A673 (cell line): ENCODE results near the gene TMEM167A. TPM values are rescaled to one million over a fixed set of nuclear protein-coding genes. Genes with fewer than 3 reads are reported as not detected.

ENCODE experiments used
- BruUV-seq: library from RNA; stranded (reverse); fragments of 400-500 nt; replicated peaks from 2 replicates; lab custom pipeline; 2021; lab: Mats Ljungman, UMichigan
- CTCF ChIA-PET: fragments of 300-600 bp; sonication (Branson Sonifier 250); formaldehyde crosslinking; loops from one replicate; lab custom pipeline; 2022; ENCODE audit warnings: antibody characterized with exemption; lab: Charles Lee
- POLR2A ChIA-PET: fragments of 300-600 bp; sonication (Branson Sonifier 250); formaldehyde crosslinking; loops from one replicate; lab custom pipeline; 2022; ENCODE audit warnings: antibody characterized with exemption; ENCODE audit not compliant: low non-redundant PET; lab: Charles Lee
- DNase-seq: peaks from one replicate; pipeline ENCODE4 v3.0.0-alpha.2; 2015; ENCODE audit warnings: low spot score
- H3K27ac ChIP-seq: fragments of 200-600 bp; sonication (generic); 2 replicates; pipeline ENCODE4 v1.5.1; 2016; ENCODE audit warnings: mixed run types, low read depth, mild to moderate bottlenecking, mixed read lengths, antibody characterized with exemption, low read length; ENCODE audit not compliant: poor library complexity, severe bottlenecking
- H3K27me3 ChIP-seq: fragments of 200-600 bp; sonication (generic); replicated peaks from 2 replicates; pipeline ENCODE4 v1.6.1; 2017; ENCODE audit warnings: mixed run types, low read depth, mild to moderate bottlenecking, mixed read lengths, antibody characterized with exemption, low read length; ENCODE audit not compliant: insufficient read depth, poor library complexity
- H3K36me3 ChIP-seq: fragments of 200-600 bp; sonication (generic); 2 replicates; pipeline ENCODE4 v1.6.1; 2016; ENCODE audit warnings: mixed run types, mild to moderate bottlenecking, mixed read lengths, antibody characterized with exemption, low read length; ENCODE audit not compliant: insufficient read depth, poor library complexity, severe bottlenecking
- H3K4me1 ChIP-seq: fragments of 200-600 bp; sonication (generic); 2 replicates; pipeline ENCODE4 v1.6.1; 2017; ENCODE audit warnings: mixed run types, mild to moderate bottlenecking, mixed read lengths, antibody characterized with exemption, low read length; ENCODE audit not compliant: insufficient read depth, poor library complexity, severe bottlenecking
- H3K4me3 ChIP-seq: fragments of 200-600 bp; sonication (generic); 2 replicates; pipeline ENCODE4 v1.5.1; 2016; ENCODE audit warnings: low read depth, mixed run types, mild to moderate bottlenecking, mixed read lengths, low read length; ENCODE audit not compliant: poor library complexity, severe bottlenecking
- H3K9me3 ChIP-seq: fragments of 200-600 bp; sonication (generic); 2 replicates; pipeline ENCODE4 v1.6.1; 2016; ENCODE audit warnings: mixed run types, low read depth, mild to moderate bottlenecking, mixed read lengths, antibody characterized with exemption, low read length; ENCODE audit not compliant: poor library complexity, severe bottlenecking
- EZH2 ChIP-seq: fragments of 200-600 bp; sonication (generic); IDR thresholded peaks from 2 replicates; pipeline ENCODE4 v1.6.1; 2017; ENCODE audit warnings: borderline replicate concordance, low read depth, mild to moderate bottlenecking, mixed read lengths, antibody characterized with exemption, low read length; ENCODE audit not compliant: poor library complexity, severe bottlenecking
- intact Hi-C: fragments of 100-400 bp; cut with micrococcal nuclease; formaldehyde crosslinking; loops from one replicate; pipeline ENCODE4 v1.10.0; 2022; ENCODE audit not compliant: unreplicated experiment
- total RNA-seq: library from RNA; stranded (reverse); gene quantifications from 2 replicates; pipeline ENCODE4 v1.2.3, GENCODE V29; 2021
- TF ChIP-seq, protein P1 (sequence below): fragments of 300-800, 200-600 bp; sonication (generic); conservative IDR thresholded peaks from 2 replicates; pipeline ENCODE4 v1.5.1; 2017; ENCODE audit warnings: low read depth, mild to moderate bottlenecking, antibody characterized with exemption, low read length, moderate library complexity, mixed read lengths

The TMEM167A gene
- total RNA-seq, 1 experiment from 2014 or later = 90.5 TPM

DNA sequence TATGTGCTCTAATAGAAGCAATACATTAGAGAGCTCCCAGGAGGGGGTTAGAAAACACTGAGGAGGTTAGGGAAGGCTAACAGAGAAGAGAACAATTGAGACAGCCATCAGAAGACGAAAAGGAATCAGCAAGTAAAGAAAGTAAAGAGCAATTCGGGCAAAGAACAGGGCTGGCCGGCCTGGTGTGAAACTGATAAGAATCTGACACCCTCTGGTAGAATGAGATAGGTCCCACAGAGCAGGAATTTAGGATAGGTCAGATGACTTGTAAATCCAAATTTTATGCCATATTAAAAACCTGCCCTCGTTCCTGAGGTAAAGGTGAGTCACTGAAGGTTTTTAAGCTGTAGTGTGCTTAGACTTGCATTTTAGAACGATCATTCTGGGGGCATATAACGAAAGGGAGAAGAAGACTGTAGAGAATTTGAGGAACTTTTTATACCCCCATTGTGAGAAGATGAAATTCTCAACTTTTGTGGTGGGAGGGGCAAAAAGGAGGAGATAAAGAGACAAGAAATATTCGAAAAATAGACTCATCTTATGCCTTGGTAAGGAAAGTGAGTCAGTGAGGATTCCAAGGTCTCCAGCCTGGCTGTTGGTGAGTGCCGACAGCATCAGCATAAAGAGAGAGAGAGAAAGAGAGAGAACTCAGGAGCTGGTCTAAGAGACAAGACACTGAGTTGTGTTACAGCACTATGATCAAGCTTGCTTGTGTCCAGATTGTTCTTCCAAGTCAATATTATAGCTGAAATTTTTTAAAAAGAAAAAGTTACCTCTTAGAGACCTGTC lies 51.3 kb downstream of the TMEM167A start:
- ChIA-PET POLR2A (no interaction called here), CTCF (no interaction called here)
- Histone ChIP-seq H3K4me3 (no peak overlapping the region), H3K4me1 (no peaks in the 10 kb centered on the region), H3K27me3 (no peaks in the 10 kb centered on the region), H3K36me3 (no peaks in the 10 kb centered on the region), H3K27ac (no peak overlapping the region), H3K9me3 (no peaks in the 10 kb centered on the region)
- DNase-seq = no peak
- intact Hi-C loops = no loop called here
- BruUV-seq = no TSS peak
- TF ChIP-seq EZH2 = no peak
- TF ChIP-seq, protein P1, sequence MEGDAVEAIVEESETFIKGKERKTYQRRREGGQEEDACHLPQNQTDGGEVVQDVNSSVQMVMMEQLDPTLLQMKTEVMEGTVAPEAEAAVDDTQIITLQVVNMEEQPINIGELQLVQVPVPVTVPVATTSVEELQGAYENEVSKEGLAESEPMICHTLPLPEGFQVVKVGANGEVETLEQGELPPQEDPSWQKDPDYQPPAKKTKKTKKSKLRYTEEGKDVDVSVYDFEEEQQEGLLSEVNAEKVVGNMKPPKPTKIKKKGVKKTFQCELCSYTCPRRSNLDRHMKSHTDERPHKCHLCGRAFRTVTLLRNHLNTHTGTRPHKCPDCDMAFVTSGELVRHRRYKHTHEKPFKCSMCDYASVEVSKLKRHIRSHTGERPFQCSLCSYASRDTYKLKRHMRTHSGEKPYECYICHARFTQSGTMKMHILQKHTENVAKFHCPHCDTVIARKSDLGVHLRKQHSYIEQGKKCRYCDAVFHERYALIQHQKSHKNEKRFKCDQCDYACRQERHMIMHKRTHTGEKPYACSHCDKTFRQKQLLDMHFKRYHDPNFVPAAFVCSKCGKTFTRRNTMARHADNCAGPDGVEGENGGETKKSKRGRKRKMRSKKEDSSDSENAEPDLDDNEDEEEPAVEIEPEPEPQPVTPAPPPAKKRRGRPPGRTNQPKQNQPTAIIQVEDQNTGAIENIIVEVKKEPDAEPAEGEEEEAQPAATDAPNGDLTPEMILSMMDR = no peak

- Histone ChIP-seq H3K27me3 (no peaks in the 10 kb centered on the region), H3K4me3 (no peak overlapping the region), H3K36me3 (no peaks in the 10 kb centered on the region), H3K27ac (no peak overlapping the region), H3K4me1 (no peaks in the 10 kb centered on the region), H3K9me3 (no peaks in the 10 kb centered on the region)
- BruUV-seq = no TSS peak
- POLR2A ChIA-PET = no interaction called here
- no peak for TF ChIP-seq EZH2
- TF ChIP-seq, protein P1 = no peak
- CTCF ChIA-PET = no interaction called here
- intact Hi-C loops = no loop called here
- DNase-seq = no peak
Measured at GRCh38 chr5:83022334-83022733, 54.9 kb downstream of the TMEM167A start.

DNA sequence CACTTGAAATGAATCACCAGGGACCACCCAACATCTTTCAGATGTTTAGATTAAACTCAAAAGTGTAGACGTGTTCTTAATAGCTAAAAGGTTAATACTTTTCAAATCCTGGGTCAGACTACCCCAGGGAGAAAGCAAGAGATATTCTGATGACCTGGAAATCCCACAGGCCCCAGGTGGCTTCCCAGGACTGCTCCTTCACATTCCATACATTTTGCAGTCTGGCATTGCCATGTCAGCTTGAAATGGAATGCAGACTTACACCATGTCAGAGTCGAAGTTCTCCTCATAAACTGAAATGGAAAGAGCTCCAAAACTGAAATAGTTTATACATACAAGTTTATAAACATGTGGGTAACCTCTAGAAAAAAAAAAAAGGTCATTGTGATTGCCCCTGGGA lies 61.5 kb downstream of the TMEM167A start:
- ChIA-PET CTCF (no interaction called here), POLR2A (no interaction called here)
- Histone ChIP-seq H3K27ac (no peak overlapping the region), H3K9me3 (no peaks in the 10 kb centered on the region), H3K4me1 (no peaks in the 10 kb centered on the region), H3K4me3 (no peak overlapping the region), H3K36me3 (no peaks in the 10 kb centered on the region), H3K27me3 (no peaks in the 10 kb centered on the region)
- no peak for DNase-seq
- TF ChIP-seq, protein P1 = no peak
- no peak for TF ChIP-seq EZH2
- BruUV-seq = no TSS peak
- intact Hi-C loops = no loop called here
